BLaER1 treated with 17β-estradiol and CSF1 and Interleukin-3, amounts not matched to agents 10 nM and 100 nM (cell line): ENCODE data around the gene SAFB.

Source experiments
- H3K27ac ChIP-seq, 11 experiments: shearing (Covaris generic); formaldehyde crosslinking; 2 replicates each; pipeline ENCODE4 v1.8.1; 2022
- H3K27me3 ChIP-seq, 11 experiments: shearing (Covaris generic); formaldehyde crosslinking; 2 replicates each; pipeline ENCODE4 v1.8.1; 2022
- H3K36me3 ChIP-seq, 11 experiments: shearing (Covaris generic); formaldehyde crosslinking; 2 replicates each; pipeline ENCODE4 v1.8.1; 2022
- H3K4me1 ChIP-seq, 10 experiments: shearing (Covaris generic); formaldehyde crosslinking; 2 replicates each; pipeline ENCODE4 v1.8.1; 2022
- H3K4me2 ChIP-seq, 11 experiments: shearing (Covaris generic); formaldehyde crosslinking; 2 replicates each; pipeline ENCODE4 v1.8.1; 2022
- H3K4me3 ChIP-seq, 10 experiments: shearing (Covaris generic); formaldehyde crosslinking; 2 replicates each; pipeline ENCODE4 v1.8.1; 2022
- H3K9ac ChIP-seq, 11 experiments: shearing (Covaris generic); formaldehyde crosslinking; 2 replicates each; pipeline ENCODE4 v1.8.1; 2022
- H3K9me3 ChIP-seq, 11 experiments: shearing (Covaris generic); formaldehyde crosslinking; replicated peaks in 1 of 11; 2 replicates each; pipeline ENCODE4 v1.8.1; 2022
- H4K20me1 ChIP-seq, 11 experiments: shearing (Covaris generic); formaldehyde crosslinking; 2 replicates each; pipeline ENCODE4 v1.8.1; 2022
- Cebpa-rat ChIP-seq, 11 experiments: shearing (Covaris generic); IDR thresholded peaks; 2 replicates each; pipeline ENCODE4 v1.8.1; 2022

SAFB gene

DNA sequence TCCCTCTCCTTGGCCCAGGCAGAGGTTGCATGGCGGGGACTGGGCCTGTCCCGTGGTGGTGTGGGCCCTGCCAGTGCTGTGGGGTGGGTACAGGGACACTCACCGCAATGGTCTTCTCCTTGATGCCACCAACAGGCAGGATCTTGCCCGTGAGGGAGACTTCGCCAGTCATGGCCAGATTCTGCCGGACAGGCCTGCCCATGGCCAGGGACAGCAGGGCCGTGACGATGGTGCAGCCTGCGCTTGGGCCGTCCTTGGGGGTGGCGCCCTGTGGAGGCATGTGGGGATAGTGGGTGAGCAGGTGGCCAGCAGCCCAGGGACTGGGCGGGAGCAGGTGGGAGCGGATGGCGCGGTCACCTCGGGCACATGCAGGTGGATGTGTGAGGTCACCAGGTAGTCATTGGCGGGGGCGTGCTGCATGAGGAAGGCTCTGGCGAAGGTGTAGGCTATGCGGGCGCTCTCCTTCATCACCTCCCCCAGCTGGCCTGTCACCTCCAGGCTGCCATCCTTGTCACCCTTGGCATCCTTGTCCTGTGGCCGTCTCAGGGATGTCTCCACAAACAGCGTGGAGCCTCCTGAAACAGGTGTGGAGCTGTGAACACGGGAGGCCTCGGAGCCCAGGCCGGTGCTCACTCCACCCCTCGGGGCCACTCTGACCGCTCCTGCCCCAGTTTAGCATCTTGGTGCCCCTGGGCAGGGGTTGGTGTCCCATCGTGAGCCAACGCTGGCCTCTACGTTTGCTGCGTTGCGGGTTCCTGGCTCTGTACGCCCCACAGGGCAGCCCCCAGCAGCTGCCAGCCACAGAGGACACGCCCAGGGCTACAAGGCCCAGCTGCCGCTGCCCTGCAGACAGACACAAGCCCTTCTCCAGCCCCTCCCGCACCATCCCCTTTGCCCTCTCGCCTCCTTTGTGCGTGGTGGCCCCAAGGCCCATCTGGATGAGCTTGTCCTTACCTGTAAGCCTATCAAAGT lies 70.6 kb downstream of the SAFB start:
- Histone ChIP-seq H3K36me3 (peaks cover 61 to 74% (median 72%) of the 10 kb centered on the region in 11 experiments), H3K4me3 (no peak overlapping the region), H4K20me1 (peaks cover 81 to 84% (median 82%) of the 10 kb centered on the region in 11 experiments), H3K9me3 (no peaks in the 10 kb centered on the region), H3K9ac (peak overlapping the region in 9 of 11 experiments; percentile 29 to 98 (median 95); a peak in 12 of 22 replicates), H3K27ac (no peak overlapping the region), H3K27me3 (no peaks in the 10 kb centered on the region), H3K4me1 (peaks cover 16 to 35% (median 21%) of the 10 kb centered on the region in 10 experiments), H3K4me2 (peak overlapping the region in 5 of 11 experiments; percentile 84 to 91 (median 85); a peak in 5 of 22 replicates)
- no peak for TF ChIP-seq Cebpa-rat (IDR thresholded peaks at IDR 0.05)

DNA sequence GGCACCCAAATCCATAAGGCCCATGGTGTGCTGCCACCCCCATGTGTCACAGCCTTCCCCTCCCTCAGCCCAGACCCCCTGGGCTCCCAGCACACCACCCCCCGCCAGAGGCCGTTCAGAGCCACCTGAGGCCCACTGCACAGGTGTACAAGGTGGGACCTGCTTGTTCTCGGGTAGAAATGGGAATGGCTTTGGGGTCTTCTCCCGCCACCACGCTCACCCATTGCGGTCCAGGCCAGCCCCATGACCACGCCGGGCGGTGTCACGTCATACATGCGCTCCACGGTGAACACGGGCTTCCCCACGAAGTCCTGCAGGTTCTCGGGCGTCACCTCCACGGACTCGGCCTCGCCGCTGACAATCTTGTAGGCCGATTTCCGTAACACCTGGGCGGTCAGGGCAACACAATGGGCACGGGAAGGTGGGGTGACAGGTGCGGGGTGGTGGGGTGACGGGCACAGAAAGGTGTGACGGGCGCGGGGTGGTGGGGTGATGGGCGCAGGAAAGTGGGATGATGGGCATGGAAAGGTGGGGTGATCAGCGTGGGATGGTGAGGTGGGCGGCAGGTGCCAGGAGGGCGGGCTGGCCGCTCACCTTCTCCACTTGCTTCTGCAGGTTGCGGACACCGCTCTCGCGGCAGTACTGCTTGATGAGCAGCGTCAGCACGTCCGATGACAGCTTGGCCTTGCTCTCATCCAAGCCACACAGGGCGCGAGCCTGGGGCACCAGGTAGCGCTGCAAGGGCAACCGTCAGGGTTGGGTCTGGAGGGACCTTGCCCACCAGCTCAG lies 71.5 kb downstream of the SAFB start:
- Histone ChIP-seq H3K4me1 (peaks cover 24 to 43% (median 30%) of the 10 kb centered on the region in 10 experiments), H4K20me1 (peaks cover 89 to 93% (median 91%) of the 10 kb centered on the region in 11 experiments), H3K36me3 (peaks cover 66 to 83% (median 81%) of the 10 kb centered on the region in 11 experiments), H3K9me3 (no peaks in the 10 kb centered on the region), H3K4me2 (no peak overlapping the region), H3K27ac (no peak overlapping the region), H3K27me3 (no peaks in the 10 kb centered on the region), H3K9ac (no peak overlapping the region), H3K4me3 (no peak overlapping the region)
- no peak for TF ChIP-seq Cebpa-rat (IDR thresholded peaks at IDR 0.05)

DNA sequence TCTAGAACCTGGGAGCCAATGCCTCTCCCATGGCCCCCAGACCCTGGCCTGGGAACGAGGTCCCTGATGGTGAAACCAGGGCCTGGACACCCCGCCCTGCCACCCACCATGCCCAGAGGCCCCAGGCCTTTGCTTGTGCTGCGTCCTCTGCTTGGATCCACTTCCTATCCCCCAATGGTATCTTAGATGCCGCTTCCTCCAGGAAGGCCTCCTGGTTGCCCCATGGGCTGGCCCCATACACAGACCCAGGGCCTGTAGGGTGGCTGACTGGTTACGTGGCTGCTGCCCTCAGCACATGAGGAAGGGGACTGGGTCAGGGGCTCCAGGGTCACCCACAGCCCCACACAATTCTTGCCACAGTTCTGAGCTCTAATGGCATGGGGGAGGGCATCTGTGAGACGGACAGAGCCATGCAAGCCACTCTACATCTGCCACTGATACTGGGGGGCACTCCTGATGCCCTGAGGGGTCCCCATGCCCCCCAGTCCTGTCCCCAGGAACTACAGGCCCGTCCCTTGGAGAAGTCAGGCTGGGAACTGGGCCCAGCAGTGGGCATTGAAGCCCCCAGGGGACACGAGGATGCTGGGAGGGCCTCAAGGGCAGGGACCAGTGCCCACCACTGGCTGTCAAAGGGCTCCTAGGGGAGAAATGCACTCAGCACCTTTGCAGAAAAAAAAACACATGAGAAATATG lies 72.2 kb downstream of the SAFB start:
- no peak overlapping the region for H3K4me3 ChIP-seq

DNA sequence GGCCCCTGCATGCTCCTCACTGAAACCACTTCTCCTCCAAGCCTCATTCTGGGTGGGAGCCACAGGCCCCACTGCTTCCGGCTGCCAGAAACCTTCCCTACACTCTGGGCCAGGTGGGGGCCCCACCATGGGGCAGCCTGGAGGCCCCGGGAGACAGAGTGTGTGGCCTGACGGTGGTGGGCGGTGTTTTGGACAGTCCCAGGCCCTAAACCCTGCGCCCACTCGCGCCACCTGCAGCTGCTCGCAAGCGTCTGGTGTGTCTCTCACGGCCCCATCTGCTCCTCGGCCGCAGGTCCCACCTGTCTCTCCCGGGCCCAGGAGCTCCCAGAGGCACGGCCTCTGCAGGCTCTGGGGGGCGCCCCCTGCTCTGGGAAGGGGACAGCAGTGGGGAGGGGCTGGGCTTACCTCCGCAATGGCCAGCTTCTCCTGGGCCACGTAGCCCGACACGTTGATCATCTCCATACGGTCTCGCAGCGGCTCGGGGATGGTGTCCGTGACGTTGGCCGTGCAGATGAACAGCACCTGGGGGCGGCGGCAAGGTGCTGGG lies 72.8 kb downstream of the SAFB start:
- H3K9ac ChIP-seq, result peak overlapping the region in 1 of 11 experiments; percentile 32; a peak in 1 of 22 replicates
- no peaks in the 10 kb centered on the region for H3K9me3 ChIP-seq
- H3K27ac ChIP-seq, result no peak overlapping the region
- no peak for TF ChIP-seq Cebpa-rat (IDR thresholded peaks at IDR 0.05)
- H3K27me3 ChIP-seq, result no peaks in the 10 kb centered on the region
- H3K36me3 ChIP-seq, result peaks cover 79 to 95% (median 93%) of the 10 kb centered on the region in 11 experiments
- no peak overlapping the region for H3K4me2 ChIP-seq
- H4K20me1 ChIP-seq, result peaks cover 99 to 100% (median 100%) of the 10 kb centered on the region in 11 experiments
- H3K4me1 ChIP-seq, result peaks cover 24 to 48% (median 40%) of the 10 kb centered on the region in 10 experiments
- H3K4me3 ChIP-seq, result no peak overlapping the region

More for the DNA sequence above, 72.2 kb downstream of the SAFB start:
- H3K27me3 ChIP-seq, result no peaks in the 10 kb centered on the region
- H3K27ac ChIP-seq, result no peak overlapping the region
- H3K9ac ChIP-seq, result peak overlapping the region in 1 of 11 experiments; percentile 32; a peak in 1 of 22 replicates
- no peak overlapping the region for H3K4me2 ChIP-seq
- no peaks in the 10 kb centered on the region for H3K9me3 ChIP-seq
- peaks cover 24 to 48% (median 35%) of the 10 kb centered on the region in 10 experiments for H3K4me1 ChIP-seq
- peaks cover 97 to 100% (median 99%) of the 10 kb centered on the region in 11 experiments for H4K20me1 ChIP-seq
- TF ChIP-seq Cebpa-rat (IDR thresholded peaks at IDR 0.05), result no peak
- H3K36me3 ChIP-seq, result peaks cover 72 to 90% (median 87%) of the 10 kb centered on the region in 11 experiments

GRCh38 chr19:5696196-5697021 lies 73.5 kb downstream of the SAFB start:
- H4K20me1 ChIP-seq, result peaks cover 92 to 100% (median 98%) of the 10 kb centered on the region in 11 experiments
- no peak overlapping the region for H3K27ac ChIP-seq
- H3K9me3 ChIP-seq, result peaks cover 0 to 5% (median 0%) of the 10 kb centered on the region in 11 experiments; a peak in 3 of 22 replicates
- H3K4me1 ChIP-seq, result peaks cover 24 to 49% (median 42%) of the 10 kb centered on the region in 10 experiments
- TF ChIP-seq Cebpa-rat (IDR thresholded peaks at IDR 0.05), result no peak
- no peak overlapping the region for H3K4me2 ChIP-seq
- H3K36me3 ChIP-seq, result peaks cover 79 to 95% (median 93%) of the 10 kb centered on the region in 11 experiments
- H3K4me3 ChIP-seq, result no peak overlapping the region
- no peak overlapping the region; a peak in 1 of 22 replicates for H3K9ac ChIP-seq
- H3K27me3 ChIP-seq, result no peaks in the 10 kb centered on the region

GRCh38 chr19:5697022-5697889 lies 74.4 kb downstream of the SAFB start:
- H3K9ac ChIP-seq, result no peak overlapping the region
- no peak overlapping the region for H3K4me2 ChIP-seq
- peaks cover 84 to 93% (median 90%) of the 10 kb centered on the region in 11 experiments for H4K20me1 ChIP-seq
- peaks cover 16 to 42% (median 35%) of the 10 kb centered on the region in 10 experiments; a peak in 19 of 20 replicates for H3K4me1 ChIP-seq
- H3K27ac ChIP-seq, result no peak overlapping the region
- no peak for TF ChIP-seq Cebpa-rat (IDR thresholded peaks at IDR 0.05)
- H3K27me3 ChIP-seq, result no peaks in the 10 kb centered on the region
- H3K36me3 ChIP-seq, result peaks cover 72 to 95% (median 90%) of the 10 kb centered on the region in 11 experiments
- H3K9me3 ChIP-seq, result peaks cover 0 to 13% (median 0%) of the 10 kb centered on the region in 11 experiments; a peak in 4 of 22 replicates
- H3K4me3 ChIP-seq, result no peak overlapping the region
